ENCODE results near the gene KIF23. TPM values are rescaled to one million over a fixed set of nuclear protein-coding genes. Genes with fewer than 3 reads are reported as not detected.

Gene KIF23
- total RNA-seq, 4 donors from 2014 or later = 2.7 to 5.7 (median 3.1) TPM

GRCh38 chr15:69398491-69398891 is 15.7 kb upstream of the KIF23 start:
- H3K4me3 ChIP-seq (ENCODE audit: low read depth, poor library complexity, severe bottlenecking) = no peak overlapping the region
- intact Hi-C loops (cut with DNase I; ENCODE audit: low total_unique reads) = loop anchor here (5.0 kb wide), 1 partner anchor 341 kb away; no protein-coding TSS in a partner anchor
- TF ChIP-seq CTCF (IDR thresholded peaks at IDR 0.05) (no peak), POLR2A (IDR thresholded peaks at IDR 0.05) (no peak)
- 38 to 40% methylated on average over 7 of the region's 7 CpGs for WGBS, 2 donors
- no peak for DNase-seq (ENCODE audit: low spot score in 2 of 2)

GRCh38 chr15:69400850-69401249 is 13.3 kb upstream of the KIF23 start:
- no peak overlapping the region for H3K4me3 ChIP-seq (ENCODE audit: low read depth, poor library complexity, severe bottlenecking)
- intact Hi-C loops (cut with DNase I; ENCODE audit: low total_unique reads) = no loop called here
- WGBS, 2 donors = 83 to 88% methylated on average over 6 of the region's 6 CpGs
- no peak for TF ChIP-seq CTCF (IDR thresholded peaks at IDR 0.05)
- no peak for TF ChIP-seq POLR2A (IDR thresholded peaks at IDR 0.05)
- no peak for DNase-seq (ENCODE audit: low spot score in 2 of 2)

- DNase-seq (ENCODE audit: low spot score in 2 of 2) = no peak
- WGBS, 2 donors = 92 to 96% methylated on average over 2 of the region's 2 CpGs
- H3K4me3 ChIP-seq (ENCODE audit: low read depth, poor library complexity, severe bottlenecking) = no peak overlapping the region
- no peak for TF ChIP-seq POLR2A (IDR thresholded peaks at IDR 0.05)
- TF ChIP-seq CTCF (IDR thresholded peaks at IDR 0.05) = no peak
- intact Hi-C loops (cut with DNase I; ENCODE audit: low total_unique reads) = no loop called here
Observed at GRCh38 chr15:69402816-69403215, 11.3 kb upstream of the KIF23 start.

GRCh38 chr15:69403594-69403993 is 10.6 kb upstream of the KIF23 start:
- H3K4me3 ChIP-seq (ENCODE audit: low read depth, poor library complexity, severe bottlenecking) = no peak overlapping the region
- DNase-seq (ENCODE audit: low spot score in 2 of 2) = no peak
- intact Hi-C loops (cut with DNase I; ENCODE audit: low total_unique reads) = no loop called here
- WGBS, 2 donors = 64 to 67% methylated on average over 4 of the region's 4 CpGs
- no peak for TF ChIP-seq CTCF (IDR thresholded peaks at IDR 0.05)
- no peak for TF ChIP-seq POLR2A (IDR thresholded peaks at IDR 0.05)

- no peak for DNase-seq (ENCODE audit: low spot score in 2 of 2)
- WGBS, 2 donors = 58 to 62% methylated on average over 3 of the region's 3 CpGs
- no peak overlapping the region for H3K4me3 ChIP-seq (ENCODE audit: low read depth, poor library complexity, severe bottlenecking)
- TF ChIP-seq POLR2A (IDR thresholded peaks at IDR 0.05) = no peak
- no peak for TF ChIP-seq CTCF (IDR thresholded peaks at IDR 0.05)
- intact Hi-C loops (cut with DNase I; ENCODE audit: low total_unique reads) = no loop called here
Observed at GRCh38 chr15:69405110-69405509, 9.0 kb upstream of the KIF23 start.

- no peak for DNase-seq (ENCODE audit: low spot score in 2 of 2)
- intact Hi-C loops (cut with DNase I; ENCODE audit: low total_unique reads) = no loop called here
- 86 to 89% methylated on average over 3 of the region's 3 CpGs for WGBS, 2 donors
- no peak overlapping the region for H3K4me3 ChIP-seq (ENCODE audit: low read depth, poor library complexity, severe bottlenecking)
- TF ChIP-seq CTCF (IDR thresholded peaks at IDR 0.05) (no peak), POLR2A (IDR thresholded peaks at IDR 0.05) (no peak)
Observed at GRCh38 chr15:69407719-69408400, 6.3 kb upstream of the KIF23 start.

Measured in lower leg skin (tissue), 4 donors.